WTC11 (cell line): ENCODE data around the gene CACNA1C. TPM values are rescaled to one million over a fixed set of nuclear protein-coding genes. Genes with fewer than 3 reads are reported as not detected.

Experiments used
- ATAC-seq: fragments of 200-7000 bp; cut with Tn5 transposase; 2 replicates; pipeline ENCODE4 v1.10.0; 2021; ENCODE audit warnings: mild to moderate bottlenecking, moderate library complexity
- CTCF ChIA-PET: fragments of 300-600 bp; sonication (Branson Sonifier 250); formaldehyde crosslinking; loops from one replicate; lab custom pipeline; 2021; ENCODE audit warnings: antibody characterized with exemption; lab: Charles Lee
- POLR2A ChIA-PET: fragments of 350-600 bp; sonication (Branson Sonifier 250); formaldehyde crosslinking; loops from one replicate; lab custom pipeline; 2021; ENCODE audit warnings: antibody characterized with exemption; lab: Charles Lee
- DNase-seq: peaks from one replicate; pipeline ENCODE4 v3.0.0; 2021; ENCODE audit warnings: low spot score
- H3K27ac Mint-ChIP-seq: 2 replicates; pipeline ENCODE4 v1.8.0; 2021; ENCODE audit warnings: mixed read lengths
- H3K27me3 Mint-ChIP-seq: 2 replicates; pipeline ENCODE4 v1.8.0; 2021; ENCODE audit warnings: low read depth, mild to moderate bottlenecking, moderate library complexity, mixed read lengths
- H3K36me3 Mint-ChIP-seq: 2 replicates; pipeline ENCODE4 v1.8.0; 2021; ENCODE audit warnings: mixed read lengths
- H3K4me1 Mint-ChIP-seq: 2 replicates; pipeline ENCODE4 v1.8.0; 2022; ENCODE audit warnings: mixed read lengths
- H3K4me3 Mint-ChIP-seq: 2 replicates; pipeline ENCODE4 v1.8.0; 2021; ENCODE audit warnings: mild to moderate bottlenecking, moderate library complexity, mixed read lengths
- H3K9me3 Mint-ChIP-seq: 2 replicates; pipeline ENCODE4 v1.8.0; 2021; ENCODE audit warnings: mixed read lengths
- AR ChIP-seq: fragments of 250-450 bp; sonication (Bioruptor Pico); IDR thresholded peaks from 2 replicates; pipeline ENCODE4 v1.9.0; 2021; ENCODE audit warnings: mild to moderate bottlenecking
- CREB1 ChIP-seq: sonication (generic); formaldehyde crosslinking; IDR thresholded peaks from 2 replicates; pipeline ENCODE4 v1.8.0; 2023; ENCODE audit warnings: mild to moderate bottlenecking, missing genetic modification reagents
- FOXK1 ChIP-seq: sonication (generic); formaldehyde crosslinking; IDR thresholded peaks from 2 replicates; pipeline ENCODE4 v1.8.0; 2022; ENCODE audit warnings: mild to moderate bottlenecking, moderate library complexity, missing genetic modification reagents
- HMGXB4 ChIP-seq: sonication (generic); formaldehyde crosslinking; IDR thresholded peaks from 2 replicates; pipeline ENCODE4 v1.8.1; 2023; ENCODE audit warnings: mild to moderate bottlenecking, moderate library complexity, missing genetic modification reagents
- IRF1 ChIP-seq: sonication (generic); formaldehyde crosslinking; IDR thresholded peaks from 2 replicates; pipeline ENCODE4 v1.8.0; 2023; ENCODE audit warnings: missing genetic modification reagents
- MLX ChIP-seq: sonication (generic); formaldehyde crosslinking; IDR thresholded peaks from 2 replicates; pipeline ENCODE4 v1.8.1; 2023; ENCODE audit warnings: mild to moderate bottlenecking, missing genetic modification reagents, moderate library complexity
- NR2C2 ChIP-seq: sonication (generic); formaldehyde crosslinking; IDR thresholded peaks from 2 replicates; pipeline ENCODE4 v1.8.0; 2022; ENCODE audit warnings: mild to moderate bottlenecking, missing genetic modification reagents
- SOX15 ChIP-seq: fragments of 250-450 bp; sonication (Bioruptor Pico); IDR thresholded peaks from 2 replicates; pipeline ENCODE4 v1.9.0; 2021; ENCODE audit warnings: mild to moderate bottlenecking
- TCF7 ChIP-seq: sonication (generic); formaldehyde crosslinking; IDR thresholded peaks from 2 replicates; pipeline ENCODE4 v1.8.0; 2022; ENCODE audit warnings: mild to moderate bottlenecking, low read depth, missing genetic modification reagents, moderate library complexity
- TEAD4 ChIP-seq: sonication (generic); formaldehyde crosslinking; IDR thresholded peaks from 2 replicates; pipeline ENCODE4 v1.8.0; 2022; ENCODE audit warnings: mild to moderate bottlenecking, missing genetic modification reagents
- TP53 ChIP-seq: sonication (generic); formaldehyde crosslinking; IDR thresholded peaks from 2 replicates; pipeline ENCODE4 v1.8.1; 2023; ENCODE audit warnings: mild to moderate bottlenecking, missing genetic modification reagents
- ZNF281 ChIP-seq: sonication (generic); formaldehyde crosslinking; IDR thresholded peaks from 2 replicates; pipeline ENCODE4 v1.8.0; 2023; ENCODE audit warnings: mild to moderate bottlenecking, missing genetic modification reagents
- ZNF396 ChIP-seq: fragments of 250-450 bp; sonication (Bioruptor Pico); IDR thresholded peaks from 2 replicates; pipeline ENCODE4 v1.8.0; 2021; ENCODE audit warnings: mild to moderate bottlenecking, moderate library complexity, borderline replicate concordance
- total RNA-seq: library from RNA; stranded (reverse); gene quantifications from 3 replicates; pipeline ENCODE4 v1.2.3, GENCODE V29; 2021
- TF ChIP-seq, protein P1 (sequence below): fragments of 250-450 bp; sonication (Bioruptor Pico); IDR thresholded peaks from 2 replicates; pipeline ENCODE4 v1.9.0; 2021; ENCODE audit warnings: mild to moderate bottlenecking
- TF ChIP-seq, protein P2 (sequence below): sonication (generic); formaldehyde crosslinking; IDR thresholded peaks from 2 replicates; pipeline ENCODE4 v1.8.1; 2022; ENCODE audit warnings: low read depth, missing genetic modification reagents, borderline replicate concordance
- TF ChIP-seq, protein P3 (sequence below): fragments of 250-450 bp; sonication (Bioruptor Pico); IDR thresholded peaks from 2 replicates; pipeline ENCODE4 v1.8.0; 2021; ENCODE audit warnings: mild to moderate bottlenecking
- TF ChIP-seq, protein P4 (sequence below): fragments of 200-600 bp; IDR thresholded peaks from 2 replicates; pipeline ENCODE4 v1.8.0; 2022; ENCODE audit warnings: antibody characterized with exemption

The CACNA1C gene
- total RNA-seq, 1 experiment from 2014 or later: 1.7 TPM

DNA sequence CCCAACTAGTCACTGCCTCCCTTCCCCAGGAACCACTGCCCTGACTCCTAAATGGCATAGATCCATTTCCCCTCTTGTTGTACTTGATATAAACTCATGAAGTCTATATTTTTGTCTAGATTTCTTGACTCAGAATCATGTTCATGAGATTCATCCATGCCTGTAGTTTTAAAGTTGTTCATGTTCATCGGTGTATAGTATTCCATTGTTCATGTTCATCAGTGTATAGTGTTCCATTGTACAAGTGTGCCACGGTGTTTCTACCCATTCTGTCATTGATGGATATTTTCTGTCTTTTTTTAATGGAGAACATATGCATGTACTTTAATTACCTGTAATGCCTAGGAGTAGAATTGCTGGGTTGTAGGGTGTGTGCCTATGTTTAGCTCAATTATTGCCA, 261.7 kb downstream of the CACNA1C start:
- H3K27ac Mint-ChIP-seq: no peak overlapping the region
- no peak for DNase-seq
- H3K9me3 Mint-ChIP-seq: peaks cover 6% of the 10 kb centered on the region
- ChIA-PET POLR2A (no interaction called here), CTCF (interaction anchor here (1.0 to 1.4 kb wide), 2 partner anchors 81 to 257 kb away, joined by 3 to 5 read pairs; no protein-coding TSS in a partner anchor)
- peaks cover under 1% of the 10 kb centered on the region; the same call in 1 of the 2 replicates for H3K4me1 Mint-ChIP-seq
- no peak overlapping the region for H3K4me3 Mint-ChIP-seq
- ATAC-seq: no peak
- TF ChIP-seq NR2C2 (CRISPR knock-in tag): no peak
- no peak for TF ChIP-seq CREB1
- no peak for TF ChIP-seq ZNF396
- TF ChIP-seq, protein P1, sequence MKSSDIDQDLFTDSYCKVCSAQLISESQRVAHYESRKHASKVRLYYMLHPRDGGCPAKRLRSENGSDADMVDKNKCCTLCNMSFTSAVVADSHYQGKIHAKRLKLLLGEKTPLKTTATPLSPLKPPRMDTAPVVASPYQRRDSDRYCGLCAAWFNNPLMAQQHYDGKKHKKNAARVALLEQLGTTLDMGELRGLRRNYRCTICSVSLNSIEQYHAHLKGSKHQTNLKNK (CRISPR knock-in tag): no peak
- TF ChIP-seq, protein P2, sequence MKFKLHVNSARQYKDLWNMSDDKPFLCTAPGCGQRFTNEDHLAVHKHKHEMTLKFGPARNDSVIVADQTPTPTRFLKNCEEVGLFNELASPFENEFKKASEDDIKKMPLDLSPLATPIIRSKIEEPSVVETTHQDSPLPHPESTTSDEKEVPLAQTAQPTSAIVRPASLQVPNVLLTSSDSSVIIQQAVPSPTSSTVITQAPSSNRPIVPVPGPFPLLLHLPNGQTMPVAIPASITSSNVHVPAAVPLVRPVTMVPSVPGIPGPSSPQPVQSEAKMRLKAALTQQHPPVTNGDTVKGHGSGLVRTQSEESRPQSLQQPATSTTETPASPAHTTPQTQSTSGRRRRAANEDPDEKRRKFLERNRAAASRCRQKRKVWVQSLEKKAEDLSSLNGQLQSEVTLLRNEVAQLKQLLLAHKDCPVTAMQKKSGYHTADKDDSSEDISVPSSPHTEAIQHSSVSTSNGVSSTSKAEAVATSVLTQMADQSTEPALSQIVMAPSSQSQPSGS: no peak
- TF ChIP-seq FOXK1 (CRISPR knock-in tag): no peak
- TF ChIP-seq, protein P3, sequence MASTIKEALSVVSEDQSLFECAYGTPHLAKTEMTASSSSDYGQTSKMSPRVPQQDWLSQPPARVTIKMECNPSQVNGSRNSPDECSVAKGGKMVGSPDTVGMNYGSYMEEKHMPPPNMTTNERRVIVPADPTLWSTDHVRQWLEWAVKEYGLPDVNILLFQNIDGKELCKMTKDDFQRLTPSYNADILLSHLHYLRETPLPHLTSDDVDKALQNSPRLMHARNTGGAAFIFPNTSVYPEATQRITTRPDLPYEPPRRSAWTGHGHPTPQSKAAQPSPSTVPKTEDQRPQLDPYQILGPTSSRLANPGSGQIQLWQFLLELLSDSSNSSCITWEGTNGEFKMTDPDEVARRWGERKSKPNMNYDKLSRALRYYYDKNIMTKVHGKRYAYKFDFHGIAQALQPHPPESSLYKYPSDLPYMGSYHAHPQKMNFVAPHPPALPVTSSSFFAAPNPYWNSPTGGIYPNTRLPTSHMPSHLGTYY (CRISPR knock-in tag): no peak
- TF ChIP-seq TP53 (CRISPR knock-in tag): no peak
- TF ChIP-seq IRF1: no peak
- TF ChIP-seq, protein P4, sequence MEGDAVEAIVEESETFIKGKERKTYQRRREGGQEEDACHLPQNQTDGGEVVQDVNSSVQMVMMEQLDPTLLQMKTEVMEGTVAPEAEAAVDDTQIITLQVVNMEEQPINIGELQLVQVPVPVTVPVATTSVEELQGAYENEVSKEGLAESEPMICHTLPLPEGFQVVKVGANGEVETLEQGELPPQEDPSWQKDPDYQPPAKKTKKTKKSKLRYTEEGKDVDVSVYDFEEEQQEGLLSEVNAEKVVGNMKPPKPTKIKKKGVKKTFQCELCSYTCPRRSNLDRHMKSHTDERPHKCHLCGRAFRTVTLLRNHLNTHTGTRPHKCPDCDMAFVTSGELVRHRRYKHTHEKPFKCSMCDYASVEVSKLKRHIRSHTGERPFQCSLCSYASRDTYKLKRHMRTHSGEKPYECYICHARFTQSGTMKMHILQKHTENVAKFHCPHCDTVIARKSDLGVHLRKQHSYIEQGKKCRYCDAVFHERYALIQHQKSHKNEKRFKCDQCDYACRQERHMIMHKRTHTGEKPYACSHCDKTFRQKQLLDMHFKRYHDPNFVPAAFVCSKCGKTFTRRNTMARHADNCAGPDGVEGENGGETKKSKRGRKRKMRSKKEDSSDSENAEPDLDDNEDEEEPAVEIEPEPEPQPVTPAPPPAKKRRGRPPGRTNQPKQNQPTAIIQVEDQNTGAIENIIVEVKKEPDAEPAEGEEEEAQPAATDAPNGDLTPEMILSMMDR: no peak
- TF ChIP-seq MLX: no peak
- H3K36me3 Mint-ChIP-seq: no peaks in the 10 kb centered on the region
- H3K27me3 Mint-ChIP-seq: no peaks in the 10 kb centered on the region

DNA sequence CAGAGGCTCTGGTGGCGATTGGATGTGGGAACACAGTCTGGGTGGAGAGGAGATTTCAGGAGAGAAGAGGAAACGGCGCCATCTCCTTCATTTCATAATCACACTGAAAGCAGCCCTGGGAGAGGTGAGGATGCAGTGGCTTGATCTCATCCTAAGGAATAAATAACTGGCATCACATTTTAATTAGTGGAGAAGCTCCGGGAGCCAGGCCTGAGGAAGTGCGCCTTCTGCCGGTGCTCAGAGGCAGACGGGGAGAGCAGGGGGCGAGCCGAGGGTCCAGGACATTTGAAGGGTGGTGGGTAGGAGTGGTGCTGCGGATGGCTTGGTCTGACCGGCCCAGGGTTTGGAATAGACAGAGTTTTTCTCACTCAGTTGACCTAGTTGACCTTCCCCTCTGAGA, 265.0 kb downstream of the CACNA1C start:
- ChIA-PET CTCF (interaction anchor here (0.8 to 1.3 kb wide), 7 partner anchors 11 to 306 kb away, joined by 3 to 6 read pairs (median 3); no protein-coding TSS in a partner anchor), POLR2A (no interaction called here)
- DNase-seq: no peak
- Mint-ChIP-seq H3K4me1 (peaks cover 6% of the 10 kb centered on the region), H3K4me3 (no peak overlapping the region), H3K27ac (no peak overlapping the region)
- TF ChIP-seq SOX15 (CRISPR knock-in tag): no peak
- TF ChIP-seq HMGXB4: no peak
- no peak for TF ChIP-seq TCF7 (CRISPR knock-in tag)
- TF ChIP-seq TEAD4 (CRISPR knock-in tag): no peak
- no peak for TF ChIP-seq ZNF281 (CRISPR knock-in tag)
- TF ChIP-seq AR: no peak
- TF ChIP-seq, all 79 proteins: peak for 0
- H3K27me3 Mint-ChIP-seq: no peaks in the 10 kb centered on the region
- no peaks in the 10 kb centered on the region for H3K36me3 Mint-ChIP-seq
- peak; percentile 69; the same call in 1 of the 2 replicates for ATAC-seq
- H3K9me3 Mint-ChIP-seq: peaks cover 6% of the 10 kb centered on the region
